Measurements from ENCODE around the gene NUDT15.
"Not testable (repeated sequence)": the region's sequence is repeated elsewhere in the genome, so short reads cannot be mapped to it uniquely, and the experiment has no call there.

Gene NUDT15

DNA sequence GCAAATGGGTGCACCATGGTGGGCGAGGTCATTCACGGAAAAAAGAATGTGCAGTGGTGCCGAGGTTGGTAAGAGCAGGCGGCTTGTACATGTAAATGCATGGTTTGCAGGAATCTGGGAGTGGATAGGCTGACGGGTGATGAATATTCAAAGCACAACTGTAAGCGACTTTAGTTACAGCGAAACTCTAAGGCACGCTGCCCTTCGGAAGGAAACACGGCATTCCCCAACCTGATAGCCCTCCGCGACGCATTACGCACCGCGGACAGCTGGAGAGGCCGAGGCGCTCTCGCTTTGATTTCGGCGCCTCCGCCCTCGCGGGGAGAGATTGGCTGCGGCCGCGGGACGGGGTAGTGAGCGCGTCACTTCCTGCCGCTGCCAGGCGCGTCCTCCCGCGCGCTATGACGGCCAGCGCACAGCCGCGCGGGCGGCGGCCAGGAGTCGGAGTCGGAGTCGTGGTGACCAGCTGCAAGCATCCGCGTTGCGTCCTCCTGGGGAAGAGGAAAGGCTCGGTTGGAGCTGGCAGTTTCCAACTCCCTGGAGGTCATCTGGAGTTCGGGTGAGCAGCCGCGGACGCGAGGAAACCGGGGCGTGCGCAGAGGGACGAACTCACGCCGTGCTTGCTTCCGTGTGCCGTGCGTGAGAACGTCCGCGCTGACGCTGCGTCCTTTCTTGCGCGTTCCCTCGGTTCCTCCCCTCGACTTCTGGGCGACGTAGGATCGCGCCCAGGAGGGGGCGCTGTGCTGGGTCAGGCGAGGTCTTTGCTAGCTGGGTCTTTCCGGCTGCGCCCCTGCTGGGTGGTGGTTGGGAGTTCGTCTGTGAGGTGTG, at the start of gene NUDT15:
NUDT15 (plus strand) TSS at position 381 of the 828 bp plus-strand sequence; CDS start at position 402, 21 bp downstream.
- H3K4me3 ChIP-seq (ENCODE audit: low read length) = peak within 1 kb of the TSS; percentile 75

DNA sequence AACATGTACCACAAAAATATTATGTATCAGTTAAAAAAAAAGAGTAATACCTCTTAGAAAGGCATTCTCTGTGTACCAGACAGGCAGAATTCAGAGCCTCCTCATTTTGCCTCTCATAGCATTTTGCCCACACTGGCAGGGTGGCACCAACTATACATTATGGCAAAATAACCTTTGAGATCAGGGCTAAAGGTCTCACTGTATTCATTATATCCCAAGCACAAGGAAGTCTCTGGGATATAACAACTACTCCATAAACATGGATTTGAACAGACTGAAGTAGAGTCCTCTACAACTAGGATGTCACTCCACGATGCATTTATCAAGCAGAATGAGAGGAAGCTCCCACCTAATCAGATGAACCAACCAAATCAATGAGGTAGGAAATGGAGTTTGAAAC, 47.1 kb upstream of the NUDT15 start:
- no peak for TF ChIP-seq ZNF274 (IDR thresholded peaks at IDR 0.05; ENCODE audit: low read depth, low read length)
- H3K4me3 ChIP-seq (ENCODE audit: low read length) = no peak overlapping the region

More for the DNA sequence above, at the start of gene NUDT15:
- TF ChIP-seq ZNF274 (IDR thresholded peaks at IDR 0.05; ENCODE audit: low read depth, low read length) = no peak

DNA sequence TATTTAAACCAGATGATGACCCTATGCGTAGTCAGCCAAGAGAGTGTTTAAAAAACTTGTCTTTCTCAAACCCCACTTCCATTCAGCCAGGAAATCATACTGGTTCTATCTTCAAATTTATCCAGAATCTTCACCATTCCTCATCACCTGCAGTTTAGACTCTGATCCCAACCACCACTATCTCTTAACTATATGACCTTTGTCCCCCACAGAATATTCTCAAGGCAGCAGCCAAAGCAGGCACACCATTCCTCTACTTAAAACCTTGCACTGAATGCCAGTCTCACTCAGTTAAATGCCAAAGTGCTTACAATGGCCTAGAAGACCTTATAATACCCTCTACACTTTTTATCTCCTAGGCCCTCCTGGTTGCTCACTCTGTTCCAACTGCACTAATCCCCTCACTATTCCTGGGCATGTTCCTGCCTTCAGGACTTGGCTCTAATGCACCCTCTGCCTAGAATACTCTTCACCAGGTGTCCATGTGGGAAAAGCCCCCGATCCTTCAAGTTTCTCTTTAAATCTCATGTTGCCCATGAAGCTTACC, 46.5 kb upstream of the NUDT15 start:
- TF ChIP-seq ZNF274 (IDR thresholded peaks at IDR 0.05; ENCODE audit: low read depth, low read length) = no peak
- H3K4me3 ChIP-seq (ENCODE audit: low read length) = no peak overlapping the region

GRCh38 chr13:47991859-47992258, 45.7 kb upstream of the NUDT15 start:
- no peak for TF ChIP-seq ZNF274 (IDR thresholded peaks at IDR 0.05; ENCODE audit: low read depth, low read length)

DNA sequence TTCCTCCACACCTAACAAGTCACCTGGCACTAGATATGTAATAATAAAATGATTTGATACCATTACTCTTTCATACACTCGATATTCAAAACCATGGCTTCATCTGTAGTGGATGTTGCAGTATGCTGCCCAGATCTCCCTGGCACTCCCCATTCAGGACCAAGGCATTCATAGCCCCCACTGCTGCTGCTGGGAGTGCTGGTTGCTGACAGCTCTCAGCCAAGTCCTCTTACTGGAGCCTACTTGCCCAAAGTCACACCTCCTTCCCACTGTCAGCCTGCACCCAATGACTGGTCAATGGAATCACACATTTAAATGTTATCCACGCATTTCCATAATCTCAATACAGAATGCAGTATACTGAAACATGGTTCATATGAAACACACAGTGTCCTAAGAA, 40.1 kb upstream of the NUDT15 start:
- no peak for TF ChIP-seq ZNF274 (IDR thresholded peaks at IDR 0.05; ENCODE audit: low read depth, low read length)
- no peak overlapping the region for H3K4me3 ChIP-seq (ENCODE audit: low read length)

More at GRCh38 chr13:47991859-47992258, 45.7 kb upstream of the NUDT15 start:
- no peak overlapping the region for H3K4me3 ChIP-seq (ENCODE audit: low read length)

GRCh38 chr13:47999973-48000372, 37.6 kb upstream of the NUDT15 start:
- peak overlapping the region; percentile 88; the same call in 1 of the 2 replicates for H3K4me3 ChIP-seq (ENCODE audit: low read length)
- TF ChIP-seq ZNF274 (IDR thresholded peaks at IDR 0.05; ENCODE audit: low read depth, low read length) = no peak

- peak overlapping the region; percentile 88 for H3K4me3 ChIP-seq (ENCODE audit: low read length)
- no peak for TF ChIP-seq ZNF274 (IDR thresholded peaks at IDR 0.05; ENCODE audit: low read depth, low read length)
These were observed 36.9 kb upstream of the NUDT15 start for GRCh38 chr13:48000559-48001113.

DNA sequence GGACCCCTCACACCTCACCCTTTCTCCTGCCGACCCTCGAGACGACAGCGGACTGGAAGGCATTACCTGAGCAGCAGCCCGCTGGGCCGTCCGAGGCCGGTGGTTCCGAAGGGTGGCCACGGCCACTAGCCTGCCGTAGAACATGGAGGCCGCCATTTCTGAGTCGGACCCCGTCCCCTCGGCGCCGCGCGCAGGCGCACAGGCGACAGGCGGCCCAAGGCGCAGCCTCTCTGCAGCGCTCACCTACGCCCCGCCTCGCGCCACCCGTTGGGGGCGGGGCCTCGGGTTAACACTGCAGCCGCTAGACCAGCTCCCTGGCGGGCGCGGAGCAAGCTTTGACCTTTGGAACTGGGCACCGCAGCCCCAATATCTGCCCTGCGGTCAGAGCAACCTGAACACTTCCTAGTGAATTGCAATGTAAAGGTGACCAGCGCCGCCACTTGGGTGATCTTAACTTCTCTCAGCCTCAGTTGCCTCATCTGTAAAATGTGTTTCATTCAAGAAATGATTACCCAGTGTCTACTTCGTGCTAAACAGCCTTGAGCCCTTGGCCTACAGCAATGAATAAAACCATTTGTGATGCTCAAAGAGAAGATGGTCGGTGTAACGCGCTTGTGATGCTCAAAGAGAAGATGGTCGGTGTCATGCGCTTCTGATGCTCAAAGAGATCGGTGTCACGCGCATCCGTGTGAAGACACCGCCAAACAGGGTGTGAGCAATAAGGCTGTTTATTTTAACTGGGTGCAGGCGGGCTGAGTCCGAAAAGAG, 36.2 kb upstream of the NUDT15 start, which contains the start of gene SUCLA2:
SUCLA2 (minus strand) TSS at position 160 of the 768 bp plus-strand sequence; CDS start at position 156, 4 bp downstream.
- H3K4me3 ChIP-seq (ENCODE audit: low read length) = peak within 1 kb of the TSS; percentile 88
- TF ChIP-seq ZNF274 (IDR thresholded peaks at IDR 0.05; ENCODE audit: low read depth, low read length) = no peak

GRCh38 chr13:48001999-48002398, 35.5 kb upstream of the NUDT15 start:
- not testable (repeated sequence) for H3K4me3 ChIP-seq (ENCODE audit: low read length)

DNA sequence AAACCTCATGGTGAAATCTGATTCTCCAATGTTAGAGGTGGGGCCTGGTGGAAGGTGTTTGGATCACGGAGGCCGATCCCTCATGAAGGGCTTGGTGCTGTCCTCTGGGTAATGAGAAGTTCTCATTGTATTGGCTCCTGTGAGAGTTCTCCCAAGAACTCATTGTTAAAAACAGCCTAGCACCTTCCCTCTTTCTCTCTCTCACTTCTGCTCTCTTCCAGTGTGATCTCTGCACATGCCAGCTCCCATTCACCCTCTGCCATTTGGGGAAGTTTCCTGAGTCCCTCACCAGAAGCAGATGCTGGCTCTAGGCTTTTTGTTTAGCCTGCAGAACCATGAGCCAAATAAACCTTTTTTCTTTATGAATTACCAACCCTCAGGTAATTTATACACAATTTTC, 33.3 kb upstream of the NUDT15 start:
- no peak for TF ChIP-seq ZNF274 (IDR thresholded peaks at IDR 0.05; ENCODE audit: low read depth, low read length)
- H3K4me3 ChIP-seq (ENCODE audit: low read length) = no peak overlapping the region

DNA sequence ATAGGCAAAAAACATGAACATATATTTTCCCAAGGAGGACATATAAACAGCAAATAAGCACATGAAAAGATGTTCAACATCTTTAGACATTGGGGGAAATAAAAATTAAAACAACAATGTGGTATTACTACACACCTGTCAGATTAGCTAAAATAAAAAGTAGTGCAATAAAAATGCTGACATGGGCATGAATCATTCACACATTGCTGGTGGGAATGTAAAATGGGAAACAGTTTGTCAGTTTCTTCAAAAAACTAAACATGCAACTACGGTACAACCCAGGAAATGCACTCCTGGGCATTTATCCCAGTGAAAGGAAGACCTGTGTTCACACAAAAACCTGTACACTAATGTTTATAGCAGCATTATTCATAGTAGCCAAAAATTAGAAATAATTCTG, 31.1 kb upstream of the NUDT15 start:
- H3K4me3 ChIP-seq (ENCODE audit: low read length) = no peak overlapping the region
- TF ChIP-seq ZNF274 (IDR thresholded peaks at IDR 0.05; ENCODE audit: low read depth, low read length) = no peak

GRCh38 chr13:48009284-48009683, 28.2 kb upstream of the NUDT15 start:
- no peak overlapping the region for H3K4me3 ChIP-seq (ENCODE audit: low read length)
- TF ChIP-seq ZNF274 (IDR thresholded peaks at IDR 0.05; ENCODE audit: low read depth, low read length) = no peak

GRCh38 chr13:48010698-48011097, 26.8 kb upstream of the NUDT15 start:
- no peak for TF ChIP-seq ZNF274 (IDR thresholded peaks at IDR 0.05; ENCODE audit: low read depth, low read length)
- H3K4me3 ChIP-seq (ENCODE audit: low read length) = no peak overlapping the region

DNA sequence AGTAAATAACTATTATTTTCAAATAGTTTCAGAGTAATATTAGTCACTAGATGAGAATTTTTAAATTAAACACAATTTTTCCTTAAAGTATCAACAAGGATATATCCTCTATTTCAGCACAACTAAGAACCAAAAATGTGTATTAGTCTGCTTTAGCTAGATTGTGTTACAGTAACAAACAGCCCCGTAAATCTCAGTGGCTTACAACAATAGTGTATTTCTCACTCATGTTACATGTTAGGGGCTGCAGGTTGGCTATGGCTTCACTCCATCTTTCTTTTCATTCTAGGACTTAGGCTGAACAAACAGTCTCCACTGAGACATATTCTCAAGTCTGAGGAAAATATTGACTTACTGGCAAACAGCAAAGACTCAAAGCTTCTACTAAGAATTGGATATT, 24.9 kb upstream of the NUDT15 start:
- TF ChIP-seq ZNF274 (IDR thresholded peaks at IDR 0.05; ENCODE audit: low read depth, low read length) = no peak
- no peak overlapping the region for H3K4me3 ChIP-seq (ENCODE audit: low read length)
